Measurements from ENCODE around the gene EIF4EBP2.

GRCh38 chr10:70424320-70424719, 20.4 kb downstream of the EIF4EBP2 start:
- TF ChIP-seq, protein P1, sequence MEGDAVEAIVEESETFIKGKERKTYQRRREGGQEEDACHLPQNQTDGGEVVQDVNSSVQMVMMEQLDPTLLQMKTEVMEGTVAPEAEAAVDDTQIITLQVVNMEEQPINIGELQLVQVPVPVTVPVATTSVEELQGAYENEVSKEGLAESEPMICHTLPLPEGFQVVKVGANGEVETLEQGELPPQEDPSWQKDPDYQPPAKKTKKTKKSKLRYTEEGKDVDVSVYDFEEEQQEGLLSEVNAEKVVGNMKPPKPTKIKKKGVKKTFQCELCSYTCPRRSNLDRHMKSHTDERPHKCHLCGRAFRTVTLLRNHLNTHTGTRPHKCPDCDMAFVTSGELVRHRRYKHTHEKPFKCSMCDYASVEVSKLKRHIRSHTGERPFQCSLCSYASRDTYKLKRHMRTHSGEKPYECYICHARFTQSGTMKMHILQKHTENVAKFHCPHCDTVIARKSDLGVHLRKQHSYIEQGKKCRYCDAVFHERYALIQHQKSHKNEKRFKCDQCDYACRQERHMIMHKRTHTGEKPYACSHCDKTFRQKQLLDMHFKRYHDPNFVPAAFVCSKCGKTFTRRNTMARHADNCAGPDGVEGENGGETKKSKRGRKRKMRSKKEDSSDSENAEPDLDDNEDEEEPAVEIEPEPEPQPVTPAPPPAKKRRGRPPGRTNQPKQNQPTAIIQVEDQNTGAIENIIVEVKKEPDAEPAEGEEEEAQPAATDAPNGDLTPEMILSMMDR (conservative IDR thresholded peaks at IDR 0.05), result no peak
- TF ChIP-seq ZFX (IDR thresholded peaks at IDR 0.05), result no peak
